Measurements from ENCODE around the gene CEP192. TPM values are rescaled to one million over a fixed set of nuclear protein-coding genes. Genes with fewer than 3 reads are reported as not detected.

Gene CEP192
- total and polyA plus RNA-seq, 2 of the 4 experiments (the other 2 are of a cell fraction): 17.2 to 29.0 TPM

DNA sequence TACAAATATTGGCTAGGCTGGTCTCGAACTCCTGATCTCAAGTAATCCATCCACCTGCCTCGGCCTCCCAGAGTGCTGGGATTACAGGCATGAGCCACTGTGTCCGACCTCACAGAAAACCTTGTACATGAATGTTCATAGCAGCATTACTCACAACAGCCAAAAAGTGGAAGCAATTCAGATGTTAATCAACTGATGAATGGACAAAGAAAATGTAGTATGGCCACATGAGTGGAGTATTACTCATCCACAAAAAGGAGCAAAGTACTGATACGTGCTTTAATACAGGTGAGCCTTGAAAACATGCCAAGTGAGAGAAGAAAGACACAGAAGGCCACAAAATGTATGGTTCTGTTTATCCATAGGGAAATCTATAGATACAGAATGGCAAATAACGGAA lies 20.6 kb downstream of the CEP192 start:
- ChIA-PET CTCF (no interaction called here), POLR2A (ENCODE audit: unreplicated experiment) (no interaction called here)
- no peak for TF ChIP-seq BHLHE40 (IDR thresholded peaks at IDR 0.05; ENCODE audit: low read depth, low read length)
- no peak for TF ChIP-seq FOS (IDR thresholded peaks at IDR 0.05; ENCODE audit: low read depth, low read length)
- no peak for TF ChIP-seq RAD21 (IDR thresholded peaks at IDR 0.05; ENCODE audit: low read length)
- TF ChIP-seq, protein P1, sequence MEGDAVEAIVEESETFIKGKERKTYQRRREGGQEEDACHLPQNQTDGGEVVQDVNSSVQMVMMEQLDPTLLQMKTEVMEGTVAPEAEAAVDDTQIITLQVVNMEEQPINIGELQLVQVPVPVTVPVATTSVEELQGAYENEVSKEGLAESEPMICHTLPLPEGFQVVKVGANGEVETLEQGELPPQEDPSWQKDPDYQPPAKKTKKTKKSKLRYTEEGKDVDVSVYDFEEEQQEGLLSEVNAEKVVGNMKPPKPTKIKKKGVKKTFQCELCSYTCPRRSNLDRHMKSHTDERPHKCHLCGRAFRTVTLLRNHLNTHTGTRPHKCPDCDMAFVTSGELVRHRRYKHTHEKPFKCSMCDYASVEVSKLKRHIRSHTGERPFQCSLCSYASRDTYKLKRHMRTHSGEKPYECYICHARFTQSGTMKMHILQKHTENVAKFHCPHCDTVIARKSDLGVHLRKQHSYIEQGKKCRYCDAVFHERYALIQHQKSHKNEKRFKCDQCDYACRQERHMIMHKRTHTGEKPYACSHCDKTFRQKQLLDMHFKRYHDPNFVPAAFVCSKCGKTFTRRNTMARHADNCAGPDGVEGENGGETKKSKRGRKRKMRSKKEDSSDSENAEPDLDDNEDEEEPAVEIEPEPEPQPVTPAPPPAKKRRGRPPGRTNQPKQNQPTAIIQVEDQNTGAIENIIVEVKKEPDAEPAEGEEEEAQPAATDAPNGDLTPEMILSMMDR (conservative IDR thresholded peaks at IDR 0.05; ENCODE audit: low read depth, low read length): no peak
- no peak for TF ChIP-seq POLR2A (IDR thresholded peaks at IDR 0.05; ENCODE audit: low read depth, low read length)
- TF ChIP-seq MXI1 (IDR thresholded peaks at IDR 0.05; ENCODE audit: borderline replicate concordance, low read depth, low read length): no peak
- TF ChIP-seq MAFK (IDR thresholded peaks at IDR 0.05; ENCODE audit: low read depth, low read length): no peak
- TF ChIP-seq, protein P2, sequence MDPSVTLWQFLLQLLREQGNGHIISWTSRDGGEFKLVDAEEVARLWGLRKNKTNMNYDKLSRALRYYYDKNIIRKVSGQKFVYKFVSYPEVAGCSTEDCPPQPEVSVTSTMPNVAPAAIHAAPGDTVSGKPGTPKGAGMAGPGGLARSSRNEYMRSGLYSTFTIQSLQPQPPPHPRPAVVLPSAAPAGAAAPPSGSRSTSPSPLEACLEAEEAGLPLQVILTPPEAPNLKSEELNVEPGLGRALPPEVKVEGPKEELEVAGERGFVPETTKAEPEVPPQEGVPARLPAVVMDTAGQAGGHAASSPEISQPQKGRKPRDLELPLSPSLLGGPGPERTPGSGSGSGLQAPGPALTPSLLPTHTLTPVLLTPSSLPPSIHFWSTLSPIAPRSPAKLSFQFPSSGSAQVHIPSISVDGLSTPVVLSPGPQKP (IDR thresholded peaks at IDR 0.05; ENCODE audit: borderline replicate concordance, low read depth, low read length): no peak
- TF ChIP-seq, protein P3, sequence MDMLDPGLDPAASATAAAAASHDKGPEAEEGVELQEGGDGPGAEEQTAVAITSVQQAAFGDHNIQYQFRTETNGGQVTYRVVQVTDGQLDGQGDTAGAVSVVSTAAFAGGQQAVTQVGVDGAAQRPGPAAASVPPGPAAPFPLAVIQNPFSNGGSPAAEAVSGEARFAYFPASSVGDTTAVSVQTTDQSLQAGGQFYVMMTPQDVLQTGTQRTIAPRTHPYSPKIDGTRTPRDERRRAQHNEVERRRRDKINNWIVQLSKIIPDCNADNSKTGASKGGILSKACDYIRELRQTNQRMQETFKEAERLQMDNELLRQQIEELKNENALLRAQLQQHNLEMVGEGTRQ (IDR thresholded peaks at IDR 0.05; ENCODE audit: low read depth, low read length): no peak
- TF ChIP-seq MAZ (IDR thresholded peaks at IDR 0.05; ENCODE audit: borderline replicate concordance, low read depth, low read length): no peak
- TF ChIP-seq SMC3 (IDR thresholded peaks at IDR 0.05; ENCODE audit: low read depth, low read length): no peak
- no peak for TF ChIP-seq CHD1 (IDR thresholded peaks at IDR 0.05; ENCODE audit: low read depth, low read length)
- no peak for TF ChIP-seq NFE2L2 (IDR thresholded peaks at IDR 0.05; ENCODE audit: low read depth, low read length)
- TF ChIP-seq RFX5 (IDR thresholded peaks at IDR 0.05; ENCODE audit: low read depth, low read length): no peak
- no peak for TF ChIP-seq RCOR1 (IDR thresholded peaks at IDR 0.05; ENCODE audit: insufficient replicate concordance, low read length)
- TF ChIP-seq CEBPB (IDR thresholded peaks at IDR 0.05; ENCODE audit: low read depth, low read length): no peak
- Histone ChIP-seq H3K18ac (ENCODE audit: low read depth, low read length) (no peak overlapping the region), H2BK20ac (ENCODE audit: low read depth, low read length) (no peak overlapping the region), H3K4ac (ENCODE audit: low read depth, low read length) (no peak overlapping the region), H3K9me1 (ENCODE audit: insufficient read depth, low read length) (no peaks in the 10 kb centered on the region), H3K23ac (ENCODE audit: low read depth, low read length) (no peak overlapping the region), H4K5ac (ENCODE audit: low read depth, low read length) (no peak overlapping the region), H3K27me3 (ENCODE audit: control insufficient read depth, insufficient read depth, low read length) (no peaks in the 10 kb centered on the region), H3K79me1 (ENCODE audit: low read depth in 1 of 2, low read length in 2 of 2) (peaks cover 19 to 23% of the 10 kb centered on the region in 2 experiments), H2AFZ (replicated peaks; ENCODE audit: low read length, poor library complexity) (no peak overlapping the region), H3K9ac (ENCODE audit: low read depth, low read length) (no peak overlapping the region), H2BK120ac (ENCODE audit: low read depth, low read length) (no peak overlapping the region), H3K36me3 (ENCODE audit: control insufficient read depth, insufficient read depth, low read length) (peaks cover 33% of the 10 kb centered on the region), H2BK15ac (ENCODE audit: low read depth, low read length) (no peak overlapping the region), H3K4me3 (ENCODE audit: insufficient read depth, low read depth, low read length) (no peak overlapping the region), H4K20me1 (ENCODE audit: insufficient read depth, low read length) (no peaks in the 10 kb centered on the region), H3K4me1 (ENCODE audit: control insufficient read depth, insufficient read depth, low read length) (no peaks in the 10 kb centered on the region), H2BK5ac (ENCODE audit: low read depth, low read length, poor library complexity, severe bottlenecking) (no peak overlapping the region), H2AK9ac (replicated peaks; ENCODE audit: low read depth, low read length, poor library complexity) (no peak overlapping the region), H4K91ac (ENCODE audit: insufficient read depth, low read depth, low read length) (no peak overlapping the region), H3K9me3 (ENCODE audit: control insufficient read depth, insufficient read depth, low read length) (no peaks in the 10 kb centered on the region), H3K56ac (ENCODE audit: extremely low read depth, insufficient read depth, low read length) (no peak overlapping the region), H3K14ac (replicated peaks; ENCODE audit: low read depth, low read length) (no peak overlapping the region), H3K27ac (ENCODE audit: insufficient read depth, low read length) (no peak overlapping the region), H4K8ac (ENCODE audit: low read depth in 2 of 2, low read length in 2 of 2) (no peak overlapping the region), H3K4me2 (ENCODE audit: low read depth, low read length) (no peak overlapping the region), H2AK5ac (ENCODE audit: low read depth, low read length) (no peak overlapping the region)
- no TSS peak for BruUV-seq (replicated peaks)
- ATAC-seq (ENCODE audit: low read depth): no peak
- dilution Hi-C loops (cut with HindIII; ENCODE audit: low sequenced_read_pairs, unreplicated experiment) (no loop called here), intact Hi-C loops (cut with micrococcal nuclease) (no loop called here), in situ Hi-C loops (cut with MboI; ENCODE audit: low sequenced_read_pairs) (loop anchor here (25.0 kb wide), 1 partner anchor 626 kb away; no protein-coding TSS in a partner anchor)
- WGBS, 2 experiments (ENCODE audit: extremely low coverage in 2 of 2, insufficient read length in 1 of 2): 73% methylated on average over 2 of the region's 5 CpGs; no CpG with 5 or more reads in 1 of the 2 experiments
- no peak for DNase-seq

Data from IMR-90 (cell line).